ENCODE measurements around the gene TRAFD1.
"Not testable (repeated sequence)": the region's sequence is repeated elsewhere in the genome, so short reads cannot be mapped to it uniquely, and the experiment has no call there.

TRAFD1 gene

GRCh38 chr12:112125250-112125999 is at the start of gene TRAFD1:
Gene TRAFD1, plus strand, starts transcription at chr12:112125560. Its CDS starts 4,963 bp downstream, at chr12:112130523.
- peak; percentile 97 to 99 for DNase-seq

GRCh38 chr12:112087055-112087850 is 38.1 kb upstream of the TRAFD1 start:
- no peak for DNase-seq

- DNase-seq: no peak
Measured at GRCh38 chr12:112087851-112088250, 37.5 kb upstream of the TRAFD1 start.

GRCh38 chr12:112091563-112091962 is 33.8 kb upstream of the TRAFD1 start:
- DNase-seq: no peak

- DNase-seq: no peak
Measured at GRCh38 chr12:112096070-112096469, 29.3 kb upstream of the TRAFD1 start.

GRCh38 chr12:112096667-112097066 is 28.7 kb upstream of the TRAFD1 start:
- peak in 1 of 2 experiments; percentile 36 for DNase-seq

GRCh38 chr12:112097641-112098040 is 27.7 kb upstream of the TRAFD1 start:
- DNase-seq: no peak

- not testable (repeated sequence) for DNase-seq
Measured at GRCh38 chr12:112100500-112100899, 24.9 kb upstream of the TRAFD1 start.

GRCh38 chr12:112102127-112102526 is 23.2 kb upstream of the TRAFD1 start:
- no peak for DNase-seq

GRCh38 chr12:112102746-112103145 is 22.6 kb upstream of the TRAFD1 start:
- not testable (repeated sequence) for DNase-seq

- no peak for DNase-seq
Measured at GRCh38 chr12:112103758-112104503, 21.4 kb upstream of the TRAFD1 start.

GRCh38 chr12:112105891-112106290 is 19.5 kb upstream of the TRAFD1 start:
- DNase-seq: no peak

GRCh38 chr12:112107306-112108201 is 17.8 kb upstream of the TRAFD1 start:
- peak in 1 of 2 experiments; percentile 29 for DNase-seq

GRCh38 chr12:112108202-112109079 is 16.9 kb upstream of the TRAFD1 start, which contains the start of gene NAA25:
Gene NAA25, minus strand, starts transcription at chr12:112108783. Its CDS starts 10 bp downstream, at chr12:112108773.
- DNase-seq: peak; percentile 84 to 90

GRCh38 chr12:112110787-112111662 is 14.3 kb upstream of the TRAFD1 start:
- DNase-seq: not testable (repeated sequence)

GRCh38 chr12:112111931-112112330 is 13.4 kb upstream of the TRAFD1 start:
- DNase-seq: no peak

- DNase-seq: no peak
Measured at GRCh38 chr12:112112409-112113133, 12.8 kb upstream of the TRAFD1 start.

- DNase-seq: no peak
Measured at GRCh38 chr12:112115259-112116045, 9.9 kb upstream of the TRAFD1 start.
